HepG2 (cell line): ENCODE measurements around the gene NMT2. TPM values are rescaled to one million over a fixed set of nuclear protein-coding genes. Genes with fewer than 3 reads are reported as not detected.

Source experiments
- CREB1 ChIP-seq, 2 experiments: fragments of 450-650 bp in 1 of 2; IDR thresholded peaks; 2 replicates each; pipeline ENCODE4 v1.6.1; 2016 to 2017; ENCODE audit warnings: control low read depth in 1 of 2, mild to moderate bottlenecking in 1 of 2, missing compliant biosample characterization in 1 of 2, missing genetic modification characterization in 1 of 2
- DNMT1 ChIP-seq: sonication (generic); formaldehyde crosslinking; IDR thresholded peaks from 2 replicates; pipeline ENCODE4 v1.5.1; 2020; ENCODE audit warnings: mild to moderate bottlenecking, missing genetic modification reagents
- ETV6 ChIP-seq: sonication (generic); formaldehyde crosslinking; conservative IDR thresholded peaks from 2 replicates; pipeline ENCODE4 v1.4.0; 2020; ENCODE audit warnings: missing genetic modification reagents
- LCORL ChIP-seq, 2 experiments: fragments of 450-650 bp in 1 of 2; sonication (generic) in 1 of 2; formaldehyde crosslinking in 1 of 2; IDR thresholded peaks; 2 replicates each; pipeline versions ENCODE4 v1.5.0 to v1.6.1; 2017 to 2020; ENCODE audit warnings: antibody characterized with exemption in 1 of 2, missing genetic modification reagents in 1 of 2
- NR2F6 ChIP-seq, 2 experiments: IDR thresholded peaks; 2 replicates each; pipeline ENCODE4 v1.6.1; 2016; ENCODE audit warnings: antibody characterized with exemption in 1 of 2, mild to moderate bottlenecking in 1 of 2
- PHF20 ChIP-seq: sonication (generic); formaldehyde crosslinking; IDR thresholded peaks from 2 replicates; pipeline ENCODE4 v1.5.0; 2020; ENCODE audit warnings: mild to moderate bottlenecking, missing genetic modification reagents
- RORA ChIP-seq: sonication (generic); formaldehyde crosslinking; IDR thresholded peaks from 2 replicates; pipeline ENCODE4 v1.5.0; 2020; ENCODE audit warnings: mild to moderate bottlenecking, missing genetic modification reagents, moderate library complexity
- SKI ChIP-seq: fragments of 450-650 bp; IDR thresholded peaks from one replicate; pipeline ENCODE4 v1.6.1; 2018; ENCODE audit warnings: mild to moderate bottlenecking; ENCODE audit not compliant: partially characterized antibody
- SOX5 ChIP-seq: IDR thresholded peaks from 2 replicates; pipeline ENCODE4 v1.6.1; 2016; ENCODE audit warnings: borderline replicate concordance
- SP1 ChIP-seq, 2 experiments: fragments of 450-650 bp in 1 of 2; sonication (generic) in 1 of 2; formaldehyde crosslinking in 1 of 2; IDR thresholded peaks; 2 replicates each; pipeline versions ENCODE4 v1.4.0 to v1.6.1; 2016 to 2020; ENCODE audit warnings: missing genetic modification reagents in 1 of 2
- SUZ12 ChIP-seq: fragments of 150-350 bp; IDR thresholded peaks from 2 replicates; pipeline ENCODE4 v1.6.1; 2014; ENCODE audit warnings: low read depth, low read length
- XRCC5 ChIP-seq: fragments of 200-400 bp; formaldehyde crosslinking; optimal IDR thresholded peaks from 2 replicates; pipeline ENCODE3; 2017; ENCODE audit warnings: mild to moderate bottlenecking, low read length
- ZNF232 ChIP-seq: sonication (generic); formaldehyde crosslinking; IDR thresholded peaks from 2 replicates; pipeline ENCODE4 v1.4.0; 2020; ENCODE audit warnings: missing genetic modification reagents, borderline replicate concordance
- ZNF468 ChIP-seq: sonication (generic); formaldehyde crosslinking; IDR thresholded peaks from 2 replicates; pipeline ENCODE4 v1.8.0; 2022; ENCODE audit warnings: mild to moderate bottlenecking, moderate library complexity, missing genetic modification reagents
- ZNF564 ChIP-seq: sonication (generic); formaldehyde crosslinking; IDR thresholded peaks from 2 replicates; pipeline ENCODE4 v1.8.1; 2023; ENCODE audit warnings: mild to moderate bottlenecking, missing genetic modification reagents
- ZNF615 ChIP-seq: sonication (generic); formaldehyde crosslinking; IDR thresholded peaks from 2 replicates; pipeline ENCODE4 v1.5.0; 2020; ENCODE audit warnings: mild to moderate bottlenecking, missing genetic modification reagents, borderline replicate concordance
- ZNF800 ChIP-seq: sonication (generic); formaldehyde crosslinking; IDR thresholded peaks from 2 replicates; pipeline ENCODE4 v1.4.0; 2020; ENCODE audit warnings: missing genetic modification reagents
- ZNF816 ChIP-seq: sonication (generic); formaldehyde crosslinking; IDR thresholded peaks from 2 replicates; pipeline ENCODE4 v1.8.0; 2022; ENCODE audit warnings: missing genetic modification reagents, mild to moderate bottlenecking, borderline replicate concordance
- polyA plus RNA-seq, 8 experiments: library from polyadenylated mRNA; depleted of rRNA in 3 of 8; stranded (reverse) in 7 of 8; unstranded in 1 of 8; fragments of >200 nt; fragmentation: Illumina TruSeq in 4 of 8; extraction: Trizol in 4 of 8; gene quantifications; 2 replicates each; pipeline versions ENCODE4 v1.2.1 to v1.2.3, GENCODE V29; 2011 to 2016; ENCODE audit warnings: low read depth in 4 of 8, missing spikeins in 1 of 8, mixed read lengths in 1 of 8; ENCODE audit not compliant: insufficient read depth in 1 of 8
- total RNA-seq, 5 experiments: library from RNA; depleted of rRNA; stranded (reverse); fragments of >200 nt; fragmentation: Illumina TruSeq; extraction: Trizol; gene quantifications; 2 replicates each; pipeline ENCODE4 v1.2.3, GENCODE V29; 2016; ENCODE audit warnings: low read depth in 1 of 5
- TF ChIP-seq, protein P1 (sequence below): IDR thresholded peaks from 2 replicates; pipeline ENCODE4 v1.4.0; 2020; ENCODE audit warnings: mild to moderate bottlenecking, missing genetic modification reagents
- TF ChIP-seq, protein P2 (sequence below): IDR thresholded peaks from 2 replicates; pipeline ENCODE4 v1.6.1; 2016; ENCODE audit warnings: missing compliant biosample characterization, missing genetic modification reagents, borderline replicate concordance
- TF ChIP-seq, protein P3 (sequence below): sonication (generic); formaldehyde crosslinking; IDR thresholded peaks from 2 replicates; pipeline ENCODE4 v1.9.0; 2022; ENCODE audit warnings: low read depth, missing genetic modification reagents

Gene NMT2
- total and polyA plus RNA-seq, 2 of the 13 experiments (the other 11 are each of a cell fraction or from before 2014, with no cell fraction given): 10.1 to 23.8 TPM

DNA sequence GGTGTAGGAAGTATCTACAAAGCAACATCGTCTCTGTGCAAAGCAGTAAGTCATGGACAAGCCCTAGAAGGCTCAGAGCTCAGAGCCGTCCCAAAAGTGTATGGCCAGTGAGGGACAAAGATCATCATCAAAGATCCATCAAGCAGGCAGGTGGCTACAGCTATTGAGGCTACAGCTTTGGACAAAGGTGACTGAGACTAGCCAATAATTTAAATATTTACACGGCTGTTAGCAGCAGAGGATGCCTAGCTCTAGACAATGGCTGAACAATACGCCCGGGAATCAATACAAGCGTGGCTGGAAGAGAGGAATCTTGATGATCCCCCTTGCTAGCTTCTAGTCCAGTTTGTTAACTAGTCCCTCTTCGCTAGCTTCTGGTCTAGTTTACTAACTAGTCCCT is 17.9 kb downstream of the NMT2 start (continued):
- TF ChIP-seq, protein P1, sequence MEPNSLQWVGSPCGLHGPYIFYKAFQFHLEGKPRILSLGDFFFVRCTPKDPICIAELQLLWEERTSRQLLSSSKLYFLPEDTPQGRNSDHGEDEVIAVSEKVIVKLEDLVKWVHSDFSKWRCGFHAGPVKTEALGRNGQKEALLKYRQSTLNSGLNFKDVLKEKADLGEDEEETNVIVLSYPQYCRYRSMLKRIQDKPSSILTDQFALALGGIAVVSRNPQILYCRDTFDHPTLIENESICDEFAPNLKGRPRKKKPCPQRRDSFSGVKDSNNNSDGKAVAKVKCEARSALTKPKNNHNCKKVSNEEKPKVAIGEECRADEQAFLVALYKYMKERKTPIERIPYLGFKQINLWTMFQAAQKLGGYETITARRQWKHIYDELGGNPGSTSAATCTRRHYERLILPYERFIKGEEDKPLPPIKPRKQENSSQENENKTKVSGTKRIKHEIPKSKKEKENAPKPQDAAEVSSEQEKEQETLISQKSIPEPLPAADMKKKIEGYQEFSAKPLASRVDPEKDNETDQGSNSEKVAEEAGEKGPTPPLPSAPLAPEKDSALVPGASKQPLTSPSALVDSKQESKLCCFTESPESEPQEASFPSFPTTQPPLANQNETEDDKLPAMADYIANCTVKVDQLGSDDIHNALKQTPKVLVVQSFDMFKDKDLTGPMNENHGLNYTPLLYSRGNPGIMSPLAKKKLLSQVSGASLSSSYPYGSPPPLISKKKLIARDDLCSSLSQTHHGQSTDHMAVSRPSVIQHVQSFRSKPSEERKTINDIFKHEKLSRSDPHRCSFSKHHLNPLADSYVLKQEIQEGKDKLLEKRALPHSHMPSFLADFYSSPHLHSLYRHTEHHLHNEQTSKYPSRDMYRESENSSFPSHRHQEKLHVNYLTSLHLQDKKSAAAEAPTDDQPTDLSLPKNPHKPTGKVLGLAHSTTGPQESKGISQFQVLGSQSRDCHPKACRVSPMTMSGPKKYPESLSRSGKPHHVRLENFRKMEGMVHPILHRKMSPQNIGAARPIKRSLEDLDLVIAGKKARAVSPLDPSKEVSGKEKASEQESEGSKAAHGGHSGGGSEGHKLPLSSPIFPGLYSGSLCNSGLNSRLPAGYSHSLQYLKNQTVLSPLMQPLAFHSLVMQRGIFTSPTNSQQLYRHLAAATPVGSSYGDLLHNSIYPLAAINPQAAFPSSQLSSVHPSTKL (CRISPR knock-in tag): peak; percentile 36
- TF ChIP-seq ZNF232 (CRISPR knock-in tag) (no peak), ETV6 (CRISPR knock-in tag) (no peak), ZNF816 (CRISPR knock-in tag) (no peak), CREB1 (IDR thresholded peaks at IDR 0.05) (no peak), CREB1 (CRISPR knock-in tag; IDR thresholded peaks at IDR 0.05) (no peak), SKI (peak; percentile 31), NR2F6 (IDR thresholded peaks at IDR 0.05) (no peak), NR2F6 (CRISPR knock-in tag; IDR thresholded peaks at IDR 0.05) (0 out of 2 replicates have a peak, but pooled peaks have one; percentile 41), PHF20 (CRISPR knock-in tag) (no peak), SP1 (IDR thresholded peaks at IDR 0.05) (no peak), SP1 (CRISPR knock-in tag; IDR thresholded peaks at IDR 0.05) (no peak), DNMT1 (no peak), LCORL (IDR thresholded peaks at IDR 0.05) (no peak), LCORL (CRISPR knock-in tag; IDR thresholded peaks at IDR 0.05) (no peak), ZNF564 (CRISPR knock-in tag) (no peak), ZNF615 (no peak), SOX5 (peak; percentile 89), ZNF800 (CRISPR knock-in tag) (no peak), SUZ12 (no peak), XRCC5 (no peak), RORA (CRISPR knock-in tag) (no peak), ZNF468 (no peak)
- TF ChIP-seq, protein P2, sequence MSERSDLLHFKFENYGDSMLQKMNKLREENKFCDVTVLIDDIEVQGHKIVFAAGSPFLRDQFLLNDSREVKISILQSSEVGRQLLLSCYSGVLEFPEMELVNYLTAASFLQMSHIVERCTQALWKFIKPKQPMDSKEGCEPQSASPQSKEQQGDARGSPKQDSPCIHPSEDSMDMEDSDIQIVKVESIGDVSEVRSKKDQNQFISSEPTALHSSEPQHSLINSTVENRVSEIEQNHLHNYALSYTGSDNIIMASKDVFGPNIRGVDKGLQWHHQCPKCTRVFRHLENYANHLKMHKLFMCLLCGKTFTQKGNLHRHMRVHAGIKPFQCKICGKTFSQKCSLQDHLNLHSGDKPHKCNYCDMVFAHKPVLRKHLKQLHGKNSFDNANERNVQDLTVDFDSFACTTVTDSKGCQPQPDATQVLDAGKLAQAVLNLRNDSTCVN: no peak
- TF ChIP-seq, protein P3, sequence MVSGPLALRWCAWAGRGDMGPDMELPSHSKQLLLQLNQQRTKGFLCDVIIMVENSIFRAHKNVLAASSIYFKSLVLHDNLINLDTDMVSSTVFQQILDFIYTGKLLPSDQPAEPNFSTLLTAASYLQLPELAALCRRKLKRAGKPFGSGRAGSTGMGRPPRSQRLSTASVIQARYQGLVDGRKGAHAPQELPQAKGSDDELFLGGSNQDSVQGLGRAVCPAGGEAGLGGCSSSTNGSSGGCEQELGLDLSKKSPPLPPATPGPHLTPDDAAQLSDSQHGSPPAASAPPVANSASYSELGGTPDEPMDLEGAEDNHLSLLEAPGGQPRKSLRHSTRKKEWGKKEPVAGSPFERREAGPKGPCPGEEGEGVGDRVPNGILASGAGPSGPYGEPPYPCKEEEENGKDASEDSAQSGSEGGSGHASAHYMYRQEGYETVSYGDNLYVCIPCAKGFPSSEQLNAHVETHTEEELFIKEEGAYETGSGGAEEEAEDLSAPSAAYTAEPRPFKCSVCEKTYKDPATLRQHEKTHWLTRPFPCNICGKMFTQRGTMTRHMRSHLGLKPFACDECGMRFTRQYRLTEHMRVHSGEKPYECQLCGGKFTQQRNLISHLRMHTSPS (CRISPR knock-in tag): no peak
